ENCODE results near the gene TTI1.
A peak's percentile ranks its signal among the peaks of the same experiment; 100 is the strongest.

The TTI1 gene

DNA sequence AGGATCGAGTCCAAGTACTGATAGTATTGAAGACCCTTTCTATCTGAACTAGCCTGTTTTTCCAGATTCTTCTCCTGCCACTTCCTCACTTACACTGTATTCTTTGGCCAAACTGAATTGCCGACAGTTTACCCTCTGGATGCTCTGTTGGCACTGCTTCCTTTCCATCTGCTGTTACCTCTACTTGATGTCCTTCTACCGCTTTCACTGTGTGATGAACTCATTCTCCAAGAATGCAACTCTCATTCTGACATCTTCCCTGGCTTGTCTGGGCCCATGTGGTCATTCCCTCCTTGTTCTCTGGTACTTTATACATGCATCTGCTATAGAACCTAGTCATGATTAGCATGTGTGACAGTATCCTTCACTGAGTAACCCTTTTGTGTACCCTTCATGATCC is 16.5 kb upstream of the TTI1 start:
- H3K27ac ChIP-seq (ENCODE audit: low read depth, low read length): no peak overlapping the region
- no peak overlapping the region for H3K18ac ChIP-seq (ENCODE audit: low read length)
- no peak overlapping the region for H3K4me3 ChIP-seq (ENCODE audit: low read length)
- WGBS (ENCODE audit: extremely low coverage, insufficient coverage, low lambda C conversion rate): no CpG with 5 or more reads among the region's 3 CpGs
- no peak overlapping the region for H2BK5ac ChIP-seq (ENCODE audit: low read length)
- H3K9ac ChIP-seq (ENCODE audit: low read length): no peak overlapping the region
- H4K8ac ChIP-seq (ENCODE audit: low read depth, low read length): no peak overlapping the region
- no peaks in the 10 kb centered on the region for H3K36me3 ChIP-seq (ENCODE audit: control insufficient read depth, insufficient read depth, low read length)
- H4K5ac ChIP-seq (ENCODE audit: low read length): no peak overlapping the region
- H3K56ac ChIP-seq (ENCODE audit: low read length): no peak overlapping the region
- no peak overlapping the region for H3K23ac ChIP-seq (ENCODE audit: low read length)
- H3K4ac ChIP-seq (ENCODE audit: low read depth, low read length): no peak overlapping the region
- no peak overlapping the region for H3K4me2 ChIP-seq (ENCODE audit: low read length)
- no peak overlapping the region for H2AK5ac ChIP-seq (ENCODE audit: low read length)
- H2BK15ac ChIP-seq (replicated peaks; ENCODE audit: low read depth): no peak overlapping the region
- no peaks in the 10 kb centered on the region for H3K27me3 ChIP-seq (ENCODE audit: insufficient read depth, low read length, poor library complexity)
- H3K4me1 ChIP-seq (ENCODE audit: control insufficient read depth, low read depth, low read length): peaks cover 3% of the 10 kb centered on the region
- H3K79me1 ChIP-seq (ENCODE audit: low read length): peaks cover 13% of the 10 kb centered on the region
- peak; percentile 92 for DNase-seq
- no peak overlapping the region for H2BK120ac ChIP-seq (ENCODE audit: low read depth, low read length)
- H3K79me2 ChIP-seq (ENCODE audit: control insufficient read depth, insufficient read depth, low read length): peaks cover 23% of the 10 kb centered on the region

GRCh38 chr20:38046572-38046971 is 13.3 kb upstream of the TTI1 start:
- Histone ChIP-seq H3K9ac (ENCODE audit: low read length) (no peak overlapping the region), H3K79me1 (ENCODE audit: low read length) (peaks cover 19% of the 10 kb centered on the region), H3K23ac (ENCODE audit: low read length) (no peak overlapping the region), H3K27ac (ENCODE audit: low read depth, low read length) (no peak overlapping the region), H4K5ac (ENCODE audit: low read length) (no peak overlapping the region), H2BK5ac (ENCODE audit: low read length) (no peak overlapping the region), H3K36me3 (ENCODE audit: control insufficient read depth, insufficient read depth, low read length) (peaks cover 1% of the 10 kb centered on the region), H4K8ac (ENCODE audit: low read depth, low read length) (no peak overlapping the region), H2AK5ac (ENCODE audit: low read length) (no peak overlapping the region), H3K79me2 (ENCODE audit: control insufficient read depth, insufficient read depth, low read length) (peaks cover 23% of the 10 kb centered on the region), H3K56ac (ENCODE audit: low read length) (no peak overlapping the region), H3K18ac (ENCODE audit: low read length) (no peak overlapping the region), H2BK120ac (ENCODE audit: low read depth, low read length) (no peak overlapping the region), H3K4me1 (ENCODE audit: control insufficient read depth, low read depth, low read length) (peaks cover 5% of the 10 kb centered on the region), H2BK15ac (replicated peaks; ENCODE audit: low read depth) (no peak overlapping the region), H3K4me2 (ENCODE audit: low read length) (no peak overlapping the region), H3K27me3 (ENCODE audit: insufficient read depth, low read length, poor library complexity) (no peaks in the 10 kb centered on the region), H3K4ac (ENCODE audit: low read depth, low read length) (no peak overlapping the region), H3K4me3 (ENCODE audit: low read length) (no peak overlapping the region)
- peak; percentile 67 for DNase-seq
- WGBS (ENCODE audit: extremely low coverage, insufficient coverage, low lambda C conversion rate): no CpG with 5 or more reads among the region's 4 CpGs

- peak; percentile 63 for DNase-seq
Measured at GRCh38 chr20:38044685-38045084, 11.4 kb upstream of the TTI1 start.

DNA sequence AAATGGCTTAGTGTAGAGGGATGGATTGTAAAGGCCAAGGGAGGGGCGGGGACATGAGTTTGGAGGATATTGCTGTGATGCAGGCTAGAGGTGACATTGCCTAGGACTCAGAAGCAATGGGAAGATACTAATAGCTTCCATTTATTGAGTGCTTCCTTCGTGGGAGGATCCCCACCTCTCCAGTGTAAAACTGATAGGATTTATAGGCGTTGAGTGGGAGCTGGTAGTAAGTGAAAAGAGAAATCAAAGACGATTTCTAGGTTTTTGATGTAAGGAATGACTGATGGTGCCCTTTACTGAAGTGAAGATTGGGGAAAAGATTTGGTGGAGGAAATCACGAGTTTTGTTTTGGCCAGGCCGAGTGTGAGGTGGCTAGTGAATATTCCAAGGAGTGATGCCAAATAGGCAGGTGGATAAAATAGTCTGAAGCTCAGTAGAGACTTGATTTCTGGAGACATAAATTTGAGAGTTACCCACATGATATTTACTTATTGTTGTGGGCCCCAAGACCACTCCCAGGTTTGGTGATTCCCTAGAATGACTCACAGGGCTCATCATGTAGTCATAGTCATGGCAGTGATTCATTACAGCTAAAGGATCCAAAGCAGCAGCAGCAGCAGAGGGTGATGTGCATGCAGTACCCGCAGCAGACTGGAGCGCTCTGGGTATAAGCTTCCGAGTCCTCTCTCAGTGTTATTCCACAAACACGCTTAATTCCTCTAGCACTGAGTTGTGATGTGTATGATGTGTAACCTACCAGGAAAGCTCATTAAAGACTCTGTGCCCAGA is 10.4 kb upstream of the TTI1 start:
- Histone ChIP-seq H3K4me2 (ENCODE audit: low read length) (no peak overlapping the region), H4K5ac (ENCODE audit: low read length) (no peak overlapping the region), H2BK15ac (replicated peaks; ENCODE audit: low read depth) (no peak overlapping the region), H4K8ac (ENCODE audit: low read depth, low read length) (no peak overlapping the region), H3K79me2 (ENCODE audit: control insufficient read depth, insufficient read depth, low read length) (peaks cover 18% of the 10 kb centered on the region), H3K18ac (ENCODE audit: low read length) (no peak overlapping the region), H2BK5ac (ENCODE audit: low read length) (no peak overlapping the region), H3K9ac (ENCODE audit: low read length) (no peak overlapping the region), H3K4ac (ENCODE audit: low read depth, low read length) (no peak overlapping the region), H3K4me1 (ENCODE audit: control insufficient read depth, low read depth, low read length) (peaks cover 5% of the 10 kb centered on the region), H3K27me3 (ENCODE audit: insufficient read depth, low read length, poor library complexity) (no peaks in the 10 kb centered on the region), H3K56ac (ENCODE audit: low read length) (no peak overlapping the region), H3K23ac (ENCODE audit: low read length) (no peak overlapping the region), H3K79me1 (ENCODE audit: low read length) (peaks cover 19% of the 10 kb centered on the region), H3K36me3 (ENCODE audit: control insufficient read depth, insufficient read depth, low read length) (peaks cover 1% of the 10 kb centered on the region), H2AK5ac (ENCODE audit: low read length) (no peak overlapping the region), H3K4me3 (ENCODE audit: low read length) (no peak overlapping the region), H2BK120ac (ENCODE audit: low read depth, low read length) (no peak overlapping the region), H3K27ac (ENCODE audit: low read depth, low read length) (no peak overlapping the region)
- WGBS (ENCODE audit: extremely low coverage, insufficient coverage, low lambda C conversion rate): 100% methylated on average over 1 of the region's 10 CpGs
- DNase-seq: peak; percentile 54

More at GRCh38 chr20:38044685-38045084, 11.4 kb upstream of the TTI1 start:
- Histone ChIP-seq H2BK5ac (ENCODE audit: low read length) (no peak overlapping the region), H3K23ac (ENCODE audit: low read length) (no peak overlapping the region), H3K27ac (ENCODE audit: low read depth, low read length) (no peak overlapping the region), H3K4me1 (ENCODE audit: control insufficient read depth, low read depth, low read length) (peaks cover 5% of the 10 kb centered on the region), H3K4ac (ENCODE audit: low read depth, low read length) (no peak overlapping the region), H3K9ac (ENCODE audit: low read length) (no peak overlapping the region), H3K56ac (ENCODE audit: low read length) (no peak overlapping the region), H3K36me3 (ENCODE audit: control insufficient read depth, insufficient read depth, low read length) (peaks cover 1% of the 10 kb centered on the region), H4K8ac (ENCODE audit: low read depth, low read length) (no peak overlapping the region), H3K18ac (ENCODE audit: low read length) (no peak overlapping the region), H4K5ac (ENCODE audit: low read length) (no peak overlapping the region), H3K79me2 (ENCODE audit: control insufficient read depth, insufficient read depth, low read length) (peaks cover 18% of the 10 kb centered on the region), H3K27me3 (ENCODE audit: insufficient read depth, low read length, poor library complexity) (no peaks in the 10 kb centered on the region), H2AK5ac (ENCODE audit: low read length) (no peak overlapping the region), H2BK15ac (replicated peaks; ENCODE audit: low read depth) (no peak overlapping the region), H2BK120ac (ENCODE audit: low read depth, low read length) (no peak overlapping the region), H3K4me2 (ENCODE audit: low read length) (no peak overlapping the region), H3K4me3 (ENCODE audit: low read length) (no peak overlapping the region), H3K79me1 (ENCODE audit: low read length) (peaks cover 19% of the 10 kb centered on the region)
- no CpG with 5 or more reads among the region's 3 CpGs for WGBS (ENCODE audit: extremely low coverage, insufficient coverage, low lambda C conversion rate)

DNA sequence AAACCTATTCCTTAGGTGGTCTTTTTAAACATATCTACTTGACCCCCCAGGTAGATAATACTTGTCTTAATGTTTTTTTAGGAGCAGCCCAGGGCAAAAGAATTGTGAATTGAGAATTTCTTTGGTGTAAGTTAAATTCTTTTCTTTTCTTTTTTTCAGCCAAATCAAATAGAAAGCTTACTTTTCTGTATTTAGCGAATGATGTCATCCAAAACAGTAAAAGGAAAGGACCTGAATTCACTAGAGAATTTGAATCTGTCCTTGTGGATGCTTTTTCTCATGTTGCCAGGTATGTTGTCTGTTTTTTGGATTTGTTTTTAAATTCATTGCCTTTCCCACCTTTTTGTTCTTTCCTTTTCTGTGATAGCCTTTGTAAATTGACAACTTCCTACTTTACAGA is 7.0 kb upstream of the TTI1 start:
- Histone ChIP-seq H4K8ac (ENCODE audit: low read depth, low read length) (no peak overlapping the region), H3K36me3 (ENCODE audit: control insufficient read depth, insufficient read depth, low read length) (peaks cover 3% of the 10 kb centered on the region), H3K4me1 (ENCODE audit: control insufficient read depth, low read depth, low read length) (peaks cover 3% of the 10 kb centered on the region), H3K79me1 (ENCODE audit: low read length) (peaks cover 16% of the 10 kb centered on the region), H3K79me2 (ENCODE audit: control insufficient read depth, insufficient read depth, low read length) (peaks cover 28% of the 10 kb centered on the region), H2BK15ac (replicated peaks; ENCODE audit: low read depth) (no peak overlapping the region), H3K18ac (ENCODE audit: low read length) (no peak overlapping the region), H2BK5ac (ENCODE audit: low read length) (no peak overlapping the region), H2AK5ac (ENCODE audit: low read length) (no peak overlapping the region), H3K56ac (ENCODE audit: low read length) (no peak overlapping the region), H3K4ac (ENCODE audit: low read depth, low read length) (no peak overlapping the region), H2BK120ac (ENCODE audit: low read depth, low read length) (no peak overlapping the region), H3K27ac (ENCODE audit: low read depth, low read length) (no peak overlapping the region), H4K5ac (ENCODE audit: low read length) (no peak overlapping the region), H3K4me2 (ENCODE audit: low read length) (no peak overlapping the region), H3K4me3 (ENCODE audit: low read length) (no peak overlapping the region), H3K27me3 (ENCODE audit: insufficient read depth, low read length, poor library complexity) (no peaks in the 10 kb centered on the region), H3K9ac (ENCODE audit: low read length) (no peak overlapping the region), H3K23ac (ENCODE audit: low read length) (no peak overlapping the region)
- no peak for DNase-seq
- no CpG with 5 or more reads among the region's 1 CpG for WGBS (ENCODE audit: extremely low coverage, insufficient coverage, low lambda C conversion rate)

DNA sequence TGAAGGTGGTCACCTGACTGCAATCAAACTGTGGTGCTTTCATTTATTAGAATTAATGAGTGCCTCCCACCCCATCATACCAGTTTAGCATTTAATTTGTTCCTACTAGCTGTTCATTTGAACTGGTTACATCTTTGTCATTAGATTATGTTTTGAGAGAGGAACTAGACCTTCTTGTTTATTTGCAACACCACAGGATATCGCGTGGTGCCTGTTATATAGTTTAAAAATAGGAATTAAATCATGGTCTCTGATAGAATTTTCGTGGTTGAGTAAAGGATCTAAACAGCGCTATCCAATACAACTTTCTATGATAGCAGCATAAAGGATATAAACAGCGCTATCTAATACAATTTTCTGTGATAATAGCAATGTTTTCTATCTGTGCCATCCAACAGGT is 3.1 kb upstream of the TTI1 start:
- H3K4me2 ChIP-seq (ENCODE audit: low read length): no peak overlapping the region
- H3K27me3 ChIP-seq (ENCODE audit: insufficient read depth, low read length, poor library complexity): no peaks in the 10 kb centered on the region
- peaks cover 45% of the 10 kb centered on the region for H3K79me2 ChIP-seq (ENCODE audit: control insufficient read depth, insufficient read depth, low read length)
- peaks cover 1% of the 10 kb centered on the region for H3K36me3 ChIP-seq (ENCODE audit: control insufficient read depth, insufficient read depth, low read length)
- H2AK5ac ChIP-seq (ENCODE audit: low read length): no peak overlapping the region
- H3K9ac ChIP-seq (ENCODE audit: low read length): no peak overlapping the region
- peaks cover 9% of the 10 kb centered on the region for H3K4me1 ChIP-seq (ENCODE audit: control insufficient read depth, low read depth, low read length)
- H2BK120ac ChIP-seq (ENCODE audit: low read depth, low read length): no peak overlapping the region
- no peak overlapping the region for H3K4ac ChIP-seq (ENCODE audit: low read depth, low read length)
- H2BK5ac ChIP-seq (ENCODE audit: low read length): no peak overlapping the region
- H3K4me3 ChIP-seq (ENCODE audit: low read length): no peak overlapping the region
- no peak overlapping the region for H4K8ac ChIP-seq (ENCODE audit: low read depth, low read length)
- H2BK15ac ChIP-seq (replicated peaks; ENCODE audit: low read depth): no peak overlapping the region
- H3K27ac ChIP-seq (ENCODE audit: low read depth, low read length): no peak overlapping the region
- H3K56ac ChIP-seq (ENCODE audit: low read length): no peak overlapping the region
- no CpG with 5 or more reads among the region's 5 CpGs for WGBS (ENCODE audit: extremely low coverage, insufficient coverage, low lambda C conversion rate)
- no peak for DNase-seq
- H3K23ac ChIP-seq (ENCODE audit: low read length): no peak overlapping the region
- peaks cover 28% of the 10 kb centered on the region for H3K79me1 ChIP-seq (ENCODE audit: low read length)
- H4K5ac ChIP-seq (ENCODE audit: low read length): no peak overlapping the region
- no peak overlapping the region for H3K18ac ChIP-seq (ENCODE audit: low read length)
